Anterior cingulate cortex (tissue), 58 donors: ENCODE measurements around the gene MSTO1.
"Not testable (repeated sequence)": the region's sequence is repeated elsewhere in the genome, so short reads cannot be mapped to it uniquely, and the experiment has no call there.

Experiments
- DNase-seq, 58 donors: peaks; one replicate each; lab custom pipeline; 2025; lab: John Stamatoyannopoulos, UW

The MSTO1 gene

DNA sequence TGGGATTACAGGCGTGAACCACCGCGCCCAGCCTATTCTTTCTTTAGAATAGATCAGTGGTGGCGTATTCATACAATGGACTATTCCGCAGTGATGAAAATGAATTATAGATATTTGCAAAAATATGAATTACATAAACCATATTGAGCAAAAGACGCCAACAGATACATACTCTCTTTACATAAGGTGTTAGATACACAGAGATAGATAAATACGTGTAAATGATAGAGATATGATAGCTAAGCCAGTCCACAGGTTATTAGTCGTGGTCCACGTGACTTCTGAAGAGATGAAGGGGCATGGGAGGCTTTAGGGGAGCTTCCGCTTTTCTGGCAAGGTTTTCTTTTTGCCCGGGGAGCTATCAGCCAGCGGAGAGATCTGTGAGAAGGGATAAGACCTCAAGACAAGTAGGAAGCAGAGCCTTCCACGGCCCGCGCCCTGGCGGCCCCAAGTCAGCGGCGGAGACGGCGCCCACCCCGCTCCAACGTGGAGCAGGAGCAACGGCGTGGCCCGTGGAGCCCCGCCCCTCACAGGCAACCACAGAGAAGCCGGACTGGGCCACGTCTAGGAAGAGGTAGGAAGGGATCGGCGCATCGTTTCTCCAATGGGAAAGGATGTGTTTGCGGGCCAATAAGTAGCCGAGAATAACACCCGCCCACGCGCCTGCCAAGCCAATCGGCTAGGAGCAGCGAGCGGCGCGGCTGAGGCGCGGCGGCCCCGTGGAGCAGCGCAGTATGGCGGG is at the start of gene MSTO1:
TSS of gene MSTO1 (plus strand) at position 704 of the 742 bp plus-strand sequence. CDS start at position 735, 31 bp downstream.
- DNase-seq: peak; percentile 51 to 98 (median 93)

DNA sequence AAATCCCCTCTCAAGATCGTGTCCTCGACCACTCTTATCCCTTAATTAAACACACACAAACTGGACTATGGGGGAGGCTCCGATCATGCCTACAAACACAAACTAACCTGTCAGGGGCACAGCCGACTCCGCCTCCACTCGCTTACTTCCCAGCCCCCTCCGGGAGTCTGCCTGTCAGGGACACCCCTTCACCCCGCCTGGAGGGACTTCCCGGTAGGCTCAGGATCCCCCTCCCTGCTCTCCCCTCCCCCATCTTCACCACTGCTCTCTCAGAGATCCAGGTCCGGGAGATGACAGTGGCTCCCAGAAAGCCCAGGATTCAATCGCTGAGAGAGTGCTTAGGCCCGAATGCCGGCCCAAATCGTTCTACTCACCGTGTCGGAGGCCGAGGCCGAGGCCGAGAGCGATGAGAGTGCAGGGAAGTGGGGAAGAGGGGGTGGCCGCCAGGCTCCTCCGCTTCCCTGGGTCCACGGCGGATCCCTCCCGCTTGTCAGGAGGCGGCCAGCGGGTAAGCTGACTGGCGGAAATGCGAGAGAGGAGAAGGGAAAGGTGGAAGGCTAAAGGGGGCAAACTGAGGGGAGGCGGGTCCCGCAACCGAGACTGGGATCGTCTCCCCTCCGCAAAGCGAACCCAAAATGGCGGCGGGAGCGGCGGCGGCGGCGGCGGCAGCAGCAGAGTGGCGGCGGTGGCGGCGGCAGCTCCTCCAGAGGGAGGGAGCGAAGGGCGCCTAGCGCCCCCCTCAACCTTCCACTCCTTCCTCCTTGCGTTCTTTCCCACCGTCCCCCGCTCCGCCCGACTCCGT is 48.0 kb upstream of the MSTO1 start:
- DNase-seq: peak in 44 of 58 donors; percentile 1 to 78 (median 54)

GRCh38 chr1:155562581-155563376 is 47.2 kb upstream of the MSTO1 start, which contains the start of gene ASH1L:
TSS of gene ASH1L (minus strand) at chr1:155562803. CDS start at chr1:155521519, 41,284 bp downstream.
- DNase-seq: peak; percentile 70 to 100 (median 95)

DNA sequence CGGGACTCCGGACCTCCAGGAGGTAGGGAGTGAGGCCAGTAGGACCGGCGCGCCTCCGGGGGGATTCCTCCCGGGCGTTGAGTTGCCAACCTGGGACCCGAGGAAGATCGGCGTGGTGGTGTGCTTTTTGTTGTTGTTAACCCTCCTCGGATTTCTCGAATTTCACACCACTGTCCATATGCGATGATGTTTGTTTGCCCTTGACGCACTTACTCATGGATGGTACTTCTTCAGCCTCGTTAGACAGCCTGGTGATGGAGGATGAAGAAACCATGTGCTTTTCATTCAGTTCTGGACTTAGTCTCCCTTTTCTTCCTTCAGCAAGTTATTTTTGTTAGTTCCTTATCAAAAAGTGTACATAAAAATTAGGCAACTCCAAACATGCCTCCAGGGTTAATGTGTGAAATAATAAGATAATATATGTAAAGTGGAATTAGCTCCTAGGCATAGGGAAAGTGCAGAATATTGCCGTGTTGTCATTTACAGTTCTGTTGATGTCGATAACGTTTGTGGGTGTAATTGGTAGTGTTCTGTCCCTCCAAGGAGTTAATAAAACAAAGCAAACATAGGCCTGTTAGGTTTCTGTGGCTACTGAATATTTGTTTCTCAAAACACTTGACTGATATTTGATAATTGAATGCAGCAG is 46.5 kb upstream of the MSTO1 start:
- DNase-seq: not testable (repeated sequence)

GRCh38 chr1:155569988-155570592 is 39.9 kb upstream of the MSTO1 start:
- DNase-seq: no peak

GRCh38 chr1:155570593-155570990 is 39.4 kb upstream of the MSTO1 start:
- DNase-seq: no peak

DNA sequence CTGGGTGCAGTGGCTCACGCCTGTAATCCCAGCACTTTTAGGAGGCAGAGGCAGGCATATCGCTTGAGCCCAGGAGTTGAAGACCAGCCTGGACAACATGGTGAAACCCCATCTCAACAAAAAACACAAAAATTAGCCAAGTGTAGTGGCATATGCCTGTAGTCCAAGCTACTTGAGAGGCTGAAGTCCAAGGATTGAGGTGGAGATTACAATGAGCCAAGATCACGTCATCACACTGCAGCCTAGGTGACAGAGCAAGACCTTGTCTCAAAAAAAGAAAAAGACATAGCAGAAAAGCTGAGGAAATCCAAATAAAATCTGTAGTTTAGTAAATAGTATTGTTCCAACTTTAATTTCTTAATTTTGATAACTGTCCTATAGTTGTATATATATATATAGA is 35.9 kb upstream of the MSTO1 start:
- DNase-seq: no peak

DNA sequence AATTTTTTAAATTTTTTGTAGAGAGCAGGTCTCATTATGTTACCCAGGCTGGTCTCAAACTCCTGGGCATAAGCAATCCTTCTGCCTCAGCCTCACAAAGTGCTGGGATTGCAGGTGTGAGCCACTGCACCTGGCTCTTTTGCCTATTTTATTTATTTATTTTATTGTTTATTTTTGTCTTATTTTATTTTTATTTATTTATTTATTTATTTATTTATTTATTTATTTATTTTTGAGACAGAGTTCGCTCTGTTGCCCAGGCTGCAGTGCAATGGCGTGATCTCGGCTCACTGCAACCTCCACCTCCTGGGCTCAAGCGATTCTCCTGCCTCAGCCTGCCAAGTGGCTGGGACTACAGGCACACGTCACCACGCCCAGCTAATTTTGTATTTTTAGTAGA is 34.4 kb upstream of the MSTO1 start:
- not testable (repeated sequence) for DNase-seq

DNA sequence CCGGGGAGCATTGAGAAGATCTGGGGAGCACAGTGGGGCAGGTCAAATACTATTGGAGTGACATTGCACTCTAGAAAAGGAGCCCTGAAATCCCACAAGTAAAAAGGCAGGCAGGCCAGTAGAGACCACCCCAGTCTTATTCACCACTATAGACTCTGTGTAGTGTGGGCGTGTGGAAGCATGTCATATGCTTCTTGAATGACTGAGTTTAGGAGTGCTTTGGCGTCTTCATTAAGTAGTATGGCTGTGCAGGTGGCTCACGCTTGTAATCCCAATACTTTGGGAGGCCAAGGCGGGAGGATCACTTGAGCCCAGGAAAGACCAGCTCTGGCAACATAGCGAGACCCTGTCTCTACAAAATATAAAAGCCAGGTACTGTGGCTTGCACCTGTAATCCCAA is 26.2 kb upstream of the MSTO1 start:
- DNase-seq: not testable (repeated sequence)

DNA sequence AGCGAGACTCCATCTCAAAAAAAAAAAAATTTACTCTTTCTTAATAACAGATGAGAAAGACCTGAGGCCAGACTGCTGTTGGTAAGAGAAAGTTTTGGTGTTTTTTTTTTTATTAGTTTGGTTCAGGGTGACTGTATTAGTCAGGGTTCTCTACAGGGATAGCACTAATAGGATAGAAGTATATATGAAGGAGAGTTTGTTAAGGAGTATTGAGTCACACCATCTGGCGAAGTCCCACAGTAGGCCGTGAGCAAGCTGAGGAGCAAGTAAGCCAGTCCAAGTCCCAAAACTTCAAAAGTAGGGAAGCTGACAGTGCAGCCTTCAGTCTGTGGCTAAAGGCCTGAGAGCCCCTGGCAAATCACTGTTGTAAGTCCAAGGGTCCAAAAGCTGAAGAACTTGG is 20.7 kb upstream of the MSTO1 start:
- DNase-seq: not testable (repeated sequence)

- DNase-seq: not testable (repeated sequence)
Measured at GRCh38 chr1:155590516-155591247, 19.3 kb upstream of the MSTO1 start.

DNA sequence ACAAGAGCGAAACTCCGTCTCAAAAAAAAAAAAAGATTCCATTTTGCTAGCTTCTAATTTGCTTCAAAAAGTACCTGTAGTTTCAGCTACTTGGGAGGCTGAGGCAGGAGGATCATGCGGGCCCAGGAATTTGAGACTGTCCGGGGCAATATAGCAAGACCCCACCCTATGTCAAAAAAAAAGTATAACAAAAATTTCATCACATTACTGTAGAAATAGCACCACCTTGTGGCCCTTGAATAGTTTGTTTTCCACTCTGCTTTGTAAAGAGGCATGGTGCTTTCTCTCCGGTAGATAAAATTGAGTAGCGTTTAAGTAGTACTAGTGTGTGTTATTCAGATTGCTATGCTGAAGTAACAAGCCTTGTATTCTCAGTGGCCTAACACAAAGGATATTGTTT is 18.2 kb upstream of the MSTO1 start:
- peak in 4 of 58 donors; percentile 3 to 26 (median 9) for DNase-seq

- DNase-seq: peak in 13 of 58 donors; percentile 4 to 67 (median 10)
Measured at GRCh38 chr1:155595877-155596474, 14.0 kb upstream of the MSTO1 start.

DNA sequence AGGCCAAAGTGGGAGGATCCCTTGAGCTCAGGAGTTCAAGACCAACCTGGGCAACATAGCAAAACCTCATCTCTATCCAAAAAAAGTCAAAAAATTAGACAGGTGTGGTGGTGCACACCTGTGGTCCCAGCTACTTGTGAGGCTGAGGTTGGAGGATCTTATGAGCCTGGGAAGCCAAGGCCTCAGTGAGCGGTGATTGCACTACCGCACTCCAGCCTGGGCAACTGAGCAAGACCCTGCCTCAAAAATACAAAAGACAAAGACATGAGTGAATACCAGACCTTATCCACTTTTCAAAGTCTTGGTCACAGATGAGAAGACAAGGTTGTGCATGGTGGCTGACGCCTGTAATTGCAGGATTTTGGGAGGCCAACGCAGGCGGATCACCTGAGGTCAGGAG is 13.2 kb upstream of the MSTO1 start:
- DNase-seq: no peak

- DNase-seq: peak in 43 of 58 donors; percentile 1 to 53 (median 20)
Measured at GRCh38 chr1:155598842-155599331, 11.1 kb upstream of the MSTO1 start.

DNA sequence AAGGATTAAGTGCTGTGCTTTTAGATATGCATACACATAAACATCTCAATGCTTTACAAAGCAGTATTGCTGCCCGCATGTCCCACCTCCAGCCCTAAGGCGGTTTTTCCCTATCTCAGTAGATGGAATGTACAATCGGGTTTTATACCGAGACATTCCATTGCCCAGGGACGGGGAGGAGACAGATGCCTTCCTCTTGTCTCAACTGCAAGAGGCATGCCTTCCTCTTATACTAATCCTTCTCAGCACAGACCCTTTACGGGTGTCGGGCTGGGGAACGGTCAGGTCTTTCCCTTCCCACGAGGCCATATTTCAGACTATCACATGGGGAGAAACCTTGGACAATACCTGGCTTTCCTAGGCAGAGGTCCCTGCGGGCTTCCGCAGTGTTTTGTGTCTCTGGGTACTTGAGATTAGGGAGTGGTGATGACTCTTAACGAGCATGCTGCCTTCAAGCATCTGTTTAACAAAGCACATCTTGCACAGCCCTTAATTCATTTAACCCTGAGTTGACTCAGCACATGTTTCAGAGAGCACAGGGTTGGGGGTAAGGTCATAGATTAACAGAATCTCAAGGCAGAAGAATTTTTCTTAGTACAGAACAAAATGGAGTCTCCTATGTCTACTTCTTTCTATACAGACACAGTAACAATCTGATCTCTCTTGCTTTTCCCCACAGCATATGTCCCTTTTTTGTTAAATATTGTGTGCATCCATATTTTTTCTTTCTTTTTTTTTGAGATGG is 10.0 kb upstream of the MSTO1 start:
- not testable (repeated sequence) for DNase-seq

DNA sequence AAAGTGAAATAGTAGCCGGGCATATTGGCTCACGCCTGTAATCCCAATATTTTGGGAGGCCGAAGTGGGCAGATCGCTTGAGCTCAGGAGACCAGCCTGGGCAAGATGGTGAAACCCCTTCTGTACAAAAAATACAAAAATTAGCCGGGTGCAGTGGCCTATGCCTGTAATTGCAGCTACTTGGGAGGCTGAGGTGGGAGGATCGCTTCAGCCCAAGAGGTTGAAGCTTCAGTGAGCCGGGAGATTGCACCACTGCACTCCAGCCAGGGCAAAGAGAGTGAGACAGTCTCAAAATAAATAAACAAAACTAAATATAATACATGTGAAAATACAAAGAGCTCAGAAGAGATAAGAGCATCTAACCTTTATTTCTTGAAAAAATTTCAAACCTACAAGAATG is 2.3 kb upstream of the MSTO1 start:
- no peak for DNase-seq

- DNase-seq: no peak
Measured at GRCh38 chr1:155608888-155609225, 1.2 kb upstream of the MSTO1 start.
